Measurements from ENCODE around the gene SUMO2. TPM values are rescaled to one million over a fixed set of nuclear protein-coding genes. Genes with fewer than 3 reads are reported as not detected.

The SUMO2 gene
- total and polyA plus RNA-seq, 2 of the 4 experiments (the other 2 are of a cell fraction) = 71.3 to 83.7 TPM

- Histone ChIP-seq H3K9ac (ENCODE audit: low read depth, low read length) (no peak overlapping the region), H3K4ac (ENCODE audit: low read depth, low read length) (no peak overlapping the region), H3K79me1 (ENCODE audit: low read depth in 1 of 2, low read length in 2 of 2) (peaks cover 7 to 55% of the 10 kb centered on the region in 2 experiments; a peak in 3 of 4 replicates), H3K18ac (ENCODE audit: low read depth, low read length) (no peak overlapping the region), H2AFZ (replicated peaks; ENCODE audit: low read length, poor library complexity) (no peak overlapping the region), H2BK5ac (ENCODE audit: low read depth, low read length, poor library complexity, severe bottlenecking) (no peak overlapping the region), H3K23ac (ENCODE audit: low read depth, low read length) (no peak overlapping the region), H4K5ac (ENCODE audit: low read depth, low read length) (no peak overlapping the region), H3K4me3 (ENCODE audit: insufficient read depth, low read depth, low read length) (no peak overlapping the region), H3K36me3 (ENCODE audit: control insufficient read depth, insufficient read depth, low read length) (peaks cover 16% of the 10 kb centered on the region), H4K8ac (ENCODE audit: low read depth in 2 of 2, low read length in 2 of 2) (no peak overlapping the region), H3K9me1 (ENCODE audit: insufficient read depth, low read length) (peaks cover 27% of the 10 kb centered on the region), H2AK5ac (ENCODE audit: low read depth, low read length) (peak overlapping the region; percentile 45; the same call in 1 of the 2 replicates), H3K27me3 (ENCODE audit: control insufficient read depth, insufficient read depth, low read length) (no peaks in the 10 kb centered on the region), H2BK20ac (ENCODE audit: low read depth, low read length) (no peak overlapping the region), H3K9me3 (ENCODE audit: control insufficient read depth, insufficient read depth, low read length) (no peaks in the 10 kb centered on the region), H2BK15ac (ENCODE audit: low read depth, low read length) (no peak overlapping the region), H4K20me1 (ENCODE audit: insufficient read depth, low read length) (peaks cover 12% of the 10 kb centered on the region), H3K4me2 (ENCODE audit: low read depth, low read length) (no peak overlapping the region), H2AK9ac (replicated peaks; ENCODE audit: low read depth, low read length, poor library complexity) (no peak overlapping the region), H3K27ac (ENCODE audit: insufficient read depth, low read length) (no peak overlapping the region), H4K91ac (ENCODE audit: insufficient read depth, low read depth, low read length) (no peak overlapping the region), H2BK120ac (ENCODE audit: low read depth, low read length) (no peak overlapping the region), H3K14ac (replicated peaks; ENCODE audit: low read depth, low read length) (no peak overlapping the region), H3K56ac (ENCODE audit: extremely low read depth, insufficient read depth, low read length) (no peak overlapping the region), H3K4me1 (ENCODE audit: control insufficient read depth, insufficient read depth, low read length) (peaks cover 2% of the 10 kb centered on the region; the same call in 1 of the 2 replicates)
- BruUV-seq (replicated peaks) = no TSS peak
- ChIA-PET CTCF (interaction anchor here (0.6 to 3.6 kb wide), 2 partner anchors 12 to 286 kb away, joined by 3 to 13 read pairs; no protein-coding TSS in a partner anchor), POLR2A (ENCODE audit: unreplicated experiment) (no interaction called here)
- ATAC-seq (ENCODE audit: low read depth) = no peak
- no peak for DNase-seq
- WGBS, 2 experiments (ENCODE audit: extremely low coverage in 2 of 2, insufficient read length in 1 of 2) = no CpG with 5 or more reads among the region's 3 CpGs
- TF ChIP-seq NFE2L2 (IDR thresholded peaks at IDR 0.05; ENCODE audit: low read depth, low read length) (no peak), RFX5 (IDR thresholded peaks at IDR 0.05; ENCODE audit: low read depth, low read length) (no peak), RCOR1 (IDR thresholded peaks at IDR 0.05; ENCODE audit: insufficient replicate concordance, low read length) (no peak), USF2 (IDR thresholded peaks at IDR 0.05; ENCODE audit: low read depth, low read length) (no peak), CTCF (conservative IDR thresholded peaks at IDR 0.05; ENCODE audit: low read depth, low read length) (no peak), CHD1 (IDR thresholded peaks at IDR 0.05; ENCODE audit: low read depth, low read length) (no peak), SMC3 (IDR thresholded peaks at IDR 0.05; ENCODE audit: low read depth, low read length) (no peak), MAZ (IDR thresholded peaks at IDR 0.05; ENCODE audit: borderline replicate concordance, low read depth, low read length) (no peak), BHLHE40 (IDR thresholded peaks at IDR 0.05; ENCODE audit: low read depth, low read length) (no peak)
- in situ Hi-C loops (cut with MboI; ENCODE audit: low sequenced_read_pairs) (no loop called here), intact Hi-C loops (cut with micrococcal nuclease) (no loop called here), dilution Hi-C loops (cut with HindIII; ENCODE audit: low sequenced_read_pairs, unreplicated experiment) (no loop called here)
Measured at GRCh38 chr17:75125984-75126383, 56.8 kb downstream of the SUMO2 start.

All from IMR-90 (cell line).